A673 (cell line): ENCODE measurements around the gene CABP4. TPM values are rescaled to one million over a fixed set of nuclear protein-coding genes. Genes with fewer than 3 reads are reported as not detected.

Experiments
- BruUV-seq: library from RNA; stranded (reverse); fragments of 400-500 nt; replicated peaks from 2 replicates; lab custom pipeline; 2021; lab: Mats Ljungman, UMichigan
- CTCF ChIA-PET: fragments of 300-600 bp; sonication (Branson Sonifier 250); formaldehyde crosslinking; loops from one replicate; lab custom pipeline; 2022; ENCODE audit warnings: antibody characterized with exemption; lab: Charles Lee
- POLR2A ChIA-PET: fragments of 300-600 bp; sonication (Branson Sonifier 250); formaldehyde crosslinking; loops from one replicate; lab custom pipeline; 2022; ENCODE audit warnings: antibody characterized with exemption; ENCODE audit not compliant: low non-redundant PET; lab: Charles Lee
- DNase-seq: peaks from one replicate; pipeline ENCODE4 v3.0.0-alpha.2; 2015; ENCODE audit warnings: low spot score
- H3K27ac ChIP-seq: fragments of 200-600 bp; sonication (generic); 2 replicates; pipeline ENCODE4 v1.5.1; 2016; ENCODE audit warnings: mixed run types, low read depth, mild to moderate bottlenecking, mixed read lengths, antibody characterized with exemption, low read length; ENCODE audit not compliant: poor library complexity, severe bottlenecking
- H3K27me3 ChIP-seq: fragments of 200-600 bp; sonication (generic); replicated peaks from 2 replicates; pipeline ENCODE4 v1.6.1; 2017; ENCODE audit warnings: mixed run types, low read depth, mild to moderate bottlenecking, mixed read lengths, antibody characterized with exemption, low read length; ENCODE audit not compliant: insufficient read depth, poor library complexity
- H3K36me3 ChIP-seq: fragments of 200-600 bp; sonication (generic); 2 replicates; pipeline ENCODE4 v1.6.1; 2016; ENCODE audit warnings: mixed run types, mild to moderate bottlenecking, mixed read lengths, antibody characterized with exemption, low read length; ENCODE audit not compliant: insufficient read depth, poor library complexity, severe bottlenecking
- H3K4me1 ChIP-seq: fragments of 200-600 bp; sonication (generic); 2 replicates; pipeline ENCODE4 v1.6.1; 2017; ENCODE audit warnings: mixed run types, mild to moderate bottlenecking, mixed read lengths, antibody characterized with exemption, low read length; ENCODE audit not compliant: insufficient read depth, poor library complexity, severe bottlenecking
- H3K4me3 ChIP-seq: fragments of 200-600 bp; sonication (generic); 2 replicates; pipeline ENCODE4 v1.5.1; 2016; ENCODE audit warnings: low read depth, mixed run types, mild to moderate bottlenecking, mixed read lengths, low read length; ENCODE audit not compliant: poor library complexity, severe bottlenecking
- H3K9me3 ChIP-seq: fragments of 200-600 bp; sonication (generic); 2 replicates; pipeline ENCODE4 v1.6.1; 2016; ENCODE audit warnings: mixed run types, low read depth, mild to moderate bottlenecking, mixed read lengths, antibody characterized with exemption, low read length; ENCODE audit not compliant: poor library complexity, severe bottlenecking
- CTCF ChIP-seq: fragments of 300-800, 200-600 bp; sonication (generic); conservative IDR thresholded peaks from 2 replicates; pipeline ENCODE4 v1.5.1; 2017; ENCODE audit warnings: low read depth, mild to moderate bottlenecking, antibody characterized with exemption, low read length, moderate library complexity, mixed read lengths
- EZH2 ChIP-seq: fragments of 200-600 bp; sonication (generic); IDR thresholded peaks from 2 replicates; pipeline ENCODE4 v1.6.1; 2017; ENCODE audit warnings: borderline replicate concordance, low read depth, mild to moderate bottlenecking, mixed read lengths, antibody characterized with exemption, low read length; ENCODE audit not compliant: poor library complexity, severe bottlenecking
- intact Hi-C: fragments of 100-400 bp; cut with micrococcal nuclease; formaldehyde crosslinking; loops from one replicate; pipeline ENCODE4 v1.10.0; 2022; ENCODE audit not compliant: unreplicated experiment
- total RNA-seq: library from RNA; stranded (reverse); gene quantifications from 2 replicates; pipeline ENCODE4 v1.2.3, GENCODE V29; 2021

CABP4 gene
- total RNA-seq, 1 experiment from 2014 or later = not detected

- Histone ChIP-seq H3K9me3 (no peaks in the 10 kb centered on the region), H3K4me3 (no peak overlapping the region), H3K27ac (no peak overlapping the region), H3K36me3 (no peaks in the 10 kb centered on the region), H3K4me1 (peaks cover 3% of the 10 kb centered on the region), H3K27me3 (no peaks in the 10 kb centered on the region)
- no TSS peak for BruUV-seq
- DNase-seq = no peak
- intact Hi-C loops = no loop called here
- CTCF ChIA-PET = interaction anchor here (0.6 kb wide), 1 partner anchor 556 kb away, joined by 3 read pairs; no protein-coding TSS in a partner anchor
- POLR2A ChIA-PET = no interaction called here
- TF ChIP-seq CTCF (0 out of 2 replicates have a peak, but pooled peaks have one; percentile 26), EZH2 (no peak)
Measured at GRCh38 chr11:67406969-67407687, 48.0 kb upstream of the CABP4 start.

- TF ChIP-seq EZH2 (no peak), CTCF (no peak)
- no peak for DNase-seq
- CTCF ChIA-PET = no interaction called here
- POLR2A ChIA-PET = no interaction called here
- Histone ChIP-seq H3K4me1 (no peaks in the 10 kb centered on the region), H3K9me3 (no peaks in the 10 kb centered on the region), H3K27me3 (no peaks in the 10 kb centered on the region), H3K27ac (no peak overlapping the region), H3K4me3 (no peak overlapping the region), H3K36me3 (no peaks in the 10 kb centered on the region)
- BruUV-seq = no TSS peak
- intact Hi-C loops = no loop called here
Measured at GRCh38 chr11:67407688-67408163, 47.4 kb upstream of the CABP4 start.

- Histone ChIP-seq H3K27me3 (no peaks in the 10 kb centered on the region), H3K36me3 (no peaks in the 10 kb centered on the region), H3K4me3 (no peak overlapping the region), H3K27ac (no peak overlapping the region), H3K9me3 (no peaks in the 10 kb centered on the region), H3K4me1 (no peaks in the 10 kb centered on the region)
- POLR2A ChIA-PET = no interaction called here
- DNase-seq = no peak
- BruUV-seq = no TSS peak
- intact Hi-C loops = no loop called here
- CTCF ChIA-PET = no interaction called here
- TF ChIP-seq CTCF (no peak), EZH2 (no peak)
Measured at GRCh38 chr11:67408437-67409200, 46.5 kb upstream of the CABP4 start.
